ENCODE measurements around the gene CFTR. TPM values are rescaled to one million over a fixed set of nuclear protein-coding genes. Genes with fewer than 3 reads are reported as not detected.

The CFTR gene
- total and polyA plus RNA-seq, 2 of the 8 experiments (the other 6 are each of a cell fraction or from before 2014, with no cell fraction given): 1.2 to 1.6 TPM

DNA sequence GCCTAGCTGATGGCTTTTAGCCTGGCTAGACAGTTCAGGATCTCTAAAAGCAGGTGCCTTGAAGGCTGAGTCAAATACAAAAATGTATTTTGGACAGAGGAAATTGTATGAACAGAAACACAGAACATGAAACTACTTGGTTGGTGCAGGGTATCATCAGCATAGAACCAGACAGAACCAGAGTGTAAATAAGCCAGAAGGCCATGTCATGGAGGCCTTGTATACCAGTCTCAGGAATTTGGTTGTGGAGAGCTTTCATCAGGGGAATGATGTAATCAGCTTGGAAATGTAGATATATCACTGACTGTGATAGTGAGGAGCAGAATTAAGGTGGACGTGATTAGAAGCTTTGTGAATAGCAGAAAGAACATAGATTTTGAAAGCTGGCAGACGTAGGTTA lies 82.9 kb downstream of the CFTR start:
- WGBS, 2 experiments (ENCODE audit: extremely low coverage in 1 of 2, insufficient coverage in 1 of 2, insufficient read length in 1 of 2, insufficient replicate concordance in 2 of 2, low coverage in 1 of 2, low lambda C conversion rate in 2 of 2, missing lambda C conversion rate in 1 of 2): 80% methylated on average over 2 of the region's 2 CpGs; no CpG with 5 or more reads in 1 of the 2 experiments
- no peaks in the 10 kb centered on the region for H3K4me1 ChIP-seq (replicated peaks in 1 of 4; ENCODE audit: control insufficient read depth in 3 of 4, insufficient read depth in 4 of 4, low read length in 3 of 4)
- POLR2A ChIA-PET (ENCODE audit: partially characterized antibody): no interaction called here
- TF ChIP-seq ZNF274 (IDR thresholded peaks at IDR 0.05; ENCODE audit: borderline replicate concordance, extremely low read depth, low read length): no peak
- no peak for TF ChIP-seq BRCA1 (IDR thresholded peaks at IDR 0.05; ENCODE audit: low read depth, low read length)
- TF ChIP-seq POLR2A (IDR thresholded peaks at IDR 0.05; ENCODE audit: control extremely low read depth in 1 of 2, low read depth in 2 of 2, low read length in 2 of 2): no peak
- no peak for TF ChIP-seq SIRT6 (IDR thresholded peaks at IDR 0.05; ENCODE audit: low read length)
- TF ChIP-seq KDM4A (IDR thresholded peaks at IDR 0.05; ENCODE audit: low read depth, low read length, severe bottlenecking): no peak
- no peak for TF ChIP-seq TBP (IDR thresholded peaks at IDR 0.05; ENCODE audit: low read depth, low read length)

More for the DNA sequence above, 82.9 kb downstream of the CFTR start:
- Histone ChIP-seq H3K23ac (ENCODE audit: insufficient read length) (no peak overlapping the region), H3K4ac (replicated peaks; ENCODE audit: insufficient read length, low read depth, low read length) (no peak overlapping the region), H2BK5ac (ENCODE audit: low read depth, low read length) (no peak overlapping the region), H3K27me3 (replicated peaks in 1 of 4; ENCODE audit: control insufficient read depth in 3 of 4, extremely low read depth in 1 of 4, insufficient read depth in 3 of 4, low read length in 3 of 4) (no peaks in the 10 kb centered on the region), H3K9ac (replicated peaks in 1 of 4; ENCODE audit: extremely low read depth in 1 of 4, low read depth in 3 of 4, low read length in 3 of 4) (no peak overlapping the region), H2BK20ac (ENCODE audit: low read length) (no peak overlapping the region), H3K27ac (ENCODE audit: low read depth, low read length) (no peak overlapping the region), H3K9me3 (ENCODE audit: insufficient read depth in 2 of 2, low read depth in 1 of 2, low read length in 1 of 2) (no peaks in the 10 kb centered on the region), H3K36me3 (ENCODE audit: control insufficient read depth in 2 of 4, insufficient read depth in 4 of 4, low read length in 3 of 4) (no peaks in the 10 kb centered on the region), H2BK120ac (replicated peaks; ENCODE audit: low read depth, low read length) (no peak overlapping the region), H3K79me2 (ENCODE audit: control insufficient read depth in 1 of 2, insufficient read depth in 2 of 2, low read length in 2 of 2) (no peaks in the 10 kb centered on the region), H4K91ac (replicated peaks; ENCODE audit: insufficient read length, low read length) (no peak overlapping the region), H2AFZ (ENCODE audit: low read length) (no peak overlapping the region), H3K4me3 (ENCODE audit: extremely low read depth in 1 of 4, insufficient read depth in 2 of 4, low read depth in 3 of 4, low read length in 4 of 4) (no peak overlapping the region), H3K18ac (ENCODE audit: extremely low read depth, low read length) (no peak overlapping the region), H4K20me1 (replicated peaks in 1 of 2; ENCODE audit: control insufficient read depth in 1 of 2, insufficient read depth in 2 of 2, low read length in 2 of 2) (no peaks in the 10 kb centered on the region), H3K4me2 (ENCODE audit: insufficient read depth in 1 of 2, low read depth in 2 of 2, low read length in 2 of 2) (no peak overlapping the region), H4K8ac (ENCODE audit: extremely low read depth, insufficient read depth, low read length) (no peak overlapping the region), H3K14ac (ENCODE audit: insufficient read length) (no peak overlapping the region), H4K5ac (ENCODE audit: insufficient read length, low read depth, low read length) (no peak overlapping the region), H2AK5ac (ENCODE audit: low read depth, low read length) (no peak overlapping the region), H2BK15ac (ENCODE audit: low read length) (no peak overlapping the region), H3K79me1 (ENCODE audit: low read depth, low read length) (no peaks in the 10 kb centered on the region), H3K23me2 (ENCODE audit: low read depth, low read length) (no peaks in the 10 kb centered on the region), H2BK12ac (ENCODE audit: low read depth, low read length) (no peak overlapping the region), H3K56ac (replicated peaks; ENCODE audit: insufficient read length, low read depth, low read length) (no peak overlapping the region)
- CTCF ChIA-PET (ENCODE audit: partially characterized antibody): interaction anchor here (0.5 to 0.8 kb wide), 2 partner anchors 17 to 40 kb away, joined by 3 read pairs; no protein-coding TSS in a partner anchor
- DNase-seq (ENCODE audit: low read depth in 1 of 2, low spot score in 2 of 2) (no peak), FAIRE-seq (no peak)
